HEK293 (cell line): Measurements from ENCODE around the gene C16orf74.
A peak's percentile ranks its signal among the peaks of the same experiment; 100 is the strongest.

ENCODE experiments used
- CTCF ChIA-PET: fragments of 350-600 bp; formaldehyde crosslinking; extraction: SDS; loops from one replicate; lab custom pipeline; 2021; ENCODE audit warnings: antibody characterized with exemption; lab: Yijun Ruan, JAX
- POLR2A ChIA-PET: fragments of 300-600 bp; formaldehyde crosslinking; extraction: SDS; loops from one replicate; lab custom pipeline; 2020; ENCODE audit warnings: antibody characterized with exemption, inconsistent platforms; lab: Yijun Ruan, JAX
- H3K27ac ChIP-seq: fragments of 200-500 bp; sonication (Bioruptor generic); 2 replicates; pipeline ENCODE4 v1.5.1; 2014; ENCODE audit warnings: low read depth, low read length, control low read depth, inconsistent platforms; ENCODE audit errors: extremely low read depth
- H3K36me3 ChIP-seq, 2 experiments: fragments of 200-500 bp in 1 of 2; sonication (Bioruptor generic) in 1 of 2; 1 replicate in 1 of 2; 2 replicates in 1 of 2; pipeline ENCODE4 v1.5.1; 2014 to 2017; ENCODE audit warnings: inconsistent platforms in 2 of 2, low read length in 2 of 2; ENCODE audit not compliant: control insufficient read depth in 2 of 2, insufficient read depth in 1 of 2
- H3K4me1 ChIP-seq: fragments of 200-500 bp; sonication (Bioruptor generic); 2 replicates; pipeline ENCODE4 v1.5.1; 2014; ENCODE audit warnings: mild to moderate bottlenecking, low read length, inconsistent platforms; ENCODE audit not compliant: control insufficient read depth, insufficient read depth
- H3K4me3 ChIP-seq: 2 replicates; pipeline ENCODE4 v1.5.1; 2011; ENCODE audit warnings: low read depth, mild to moderate bottlenecking, control low read depth, low read length, moderate library complexity
- H3K9me3 ChIP-seq: fragments of 200-500 bp; sonication (Bioruptor generic); 2 replicates; pipeline ENCODE4 v1.5.1; 2014; ENCODE audit warnings: low read depth, low read length, inconsistent platforms; ENCODE audit not compliant: control insufficient read depth, insufficient read depth
- BCL11A ChIP-seq: fragments of 450-650 bp; formaldehyde crosslinking; IDR thresholded peaks from 2 replicates; pipeline ENCODE4 v1.5.1; 2016; ENCODE audit warnings: low read depth, missing biosample characterization, missing genetic modification characterization
- HOXA7 ChIP-seq: sonication (generic); formaldehyde crosslinking; IDR thresholded peaks from 2 replicates; pipeline ENCODE4 v1.8.1; 2022; ENCODE audit warnings: missing genetic modification reagents, borderline replicate concordance
- OSR2 ChIP-seq: fragments of 450-650 bp; formaldehyde crosslinking; IDR thresholded peaks from 2 replicates; pipeline ENCODE4 v1.5.1; 2016; ENCODE audit warnings: missing biosample characterization, missing genetic modification characterization
- PRDM1 ChIP-seq: fragments of 450-650 bp; formaldehyde crosslinking; IDR thresholded peaks from 2 replicates; pipeline ENCODE4; 2016; ENCODE audit warnings: missing biosample characterization, missing genetic modification characterization
- SP7 ChIP-seq: fragments of 450-650 bp; formaldehyde crosslinking; IDR thresholded peaks from 2 replicates; pipeline ENCODE4 v1.5.1; 2016; ENCODE audit warnings: missing biosample characterization, missing genetic modification characterization
- ZEB2 ChIP-seq: fragments of 450-650 bp; formaldehyde crosslinking; IDR thresholded peaks from 2 replicates; pipeline ENCODE4 v1.5.1; 2016; ENCODE audit warnings: missing biosample characterization, missing genetic modification characterization
- ZNF112 ChIP-seq: fragments of 450-650 bp; formaldehyde crosslinking; IDR thresholded peaks from 2 replicates; pipeline ENCODE4 v1.5.0; 2017; ENCODE audit warnings: missing biosample characterization, missing genetic modification characterization
- ZNF19 ChIP-seq: fragments of 450-650 bp; formaldehyde crosslinking; IDR thresholded peaks from 2 replicates; pipeline ENCODE4; 2016; ENCODE audit warnings: missing biosample characterization, missing genetic modification characterization, low read depth
- ZNF214 ChIP-seq: fragments of 450-650 bp; formaldehyde crosslinking; IDR thresholded peaks from 2 replicates; pipeline ENCODE4 v1.5.1; 2017; ENCODE audit warnings: missing biosample characterization, mild to moderate bottlenecking, missing genetic modification characterization, borderline replicate concordance
- ZNF248 ChIP-seq: fragments of 450-650 bp; formaldehyde crosslinking; IDR thresholded peaks from 2 replicates; pipeline ENCODE4 v1.5.1; 2017; ENCODE audit warnings: missing biosample characterization, missing genetic modification characterization
- ZNF426 ChIP-seq: fragments of 450-650 bp; formaldehyde crosslinking; IDR thresholded peaks from 2 replicates; pipeline ENCODE4 v1.5.1; 2017; ENCODE audit warnings: missing biosample characterization, missing genetic modification characterization, mild to moderate bottlenecking, inconsistent platforms, moderate library complexity
- ZNF600 ChIP-seq: fragments of 450-650 bp; formaldehyde crosslinking; IDR thresholded peaks from 2 replicates; pipeline ENCODE4 v1.5.1; 2016; ENCODE audit warnings: missing biosample characterization, missing genetic modification characterization
- ZNF768 ChIP-seq: fragments of 450-650 bp; formaldehyde crosslinking; IDR thresholded peaks from 2 replicates; pipeline ENCODE4 v1.5.1; 2018; ENCODE audit warnings: missing biosample characterization, mild to moderate bottlenecking, missing genetic modification characterization
- TF ChIP-seq, protein P1 (sequence below): fragments of 450-650 bp; formaldehyde crosslinking; IDR thresholded peaks from 2 replicates; pipeline ENCODE4 v1.5.1; 2016; ENCODE audit warnings: missing biosample characterization, missing genetic modification characterization
- TF ChIP-seq, protein P2 (sequence below): fragments of 450-650 bp; formaldehyde crosslinking; optimal IDR thresholded peaks from 2 replicates; pipeline ENCODE3; 2016; ENCODE audit warnings: missing biosample characterization, mild to moderate bottlenecking, missing genetic modification characterization
- TF ChIP-seq, protein P3 (sequence below): fragments of 450-650 bp; formaldehyde crosslinking; IDR thresholded peaks from 2 replicates; pipeline ENCODE4 v1.5.1; 2016; ENCODE audit warnings: missing biosample characterization, missing genetic modification characterization
- TF ChIP-seq, protein P4 (sequence below): fragments of 450-650 bp; formaldehyde crosslinking; IDR thresholded peaks from 2 replicates; pipeline ENCODE4 v1.5.1; 2016; ENCODE audit warnings: missing biosample characterization, missing genetic modification characterization
- TF ChIP-seq, protein P5 (sequence below): fragments of 450-650 bp; formaldehyde crosslinking; IDR thresholded peaks from 2 replicates; pipeline ENCODE4 v1.5.1; 2016; ENCODE audit warnings: missing biosample characterization, missing genetic modification characterization

C16orf74 gene

DNA sequence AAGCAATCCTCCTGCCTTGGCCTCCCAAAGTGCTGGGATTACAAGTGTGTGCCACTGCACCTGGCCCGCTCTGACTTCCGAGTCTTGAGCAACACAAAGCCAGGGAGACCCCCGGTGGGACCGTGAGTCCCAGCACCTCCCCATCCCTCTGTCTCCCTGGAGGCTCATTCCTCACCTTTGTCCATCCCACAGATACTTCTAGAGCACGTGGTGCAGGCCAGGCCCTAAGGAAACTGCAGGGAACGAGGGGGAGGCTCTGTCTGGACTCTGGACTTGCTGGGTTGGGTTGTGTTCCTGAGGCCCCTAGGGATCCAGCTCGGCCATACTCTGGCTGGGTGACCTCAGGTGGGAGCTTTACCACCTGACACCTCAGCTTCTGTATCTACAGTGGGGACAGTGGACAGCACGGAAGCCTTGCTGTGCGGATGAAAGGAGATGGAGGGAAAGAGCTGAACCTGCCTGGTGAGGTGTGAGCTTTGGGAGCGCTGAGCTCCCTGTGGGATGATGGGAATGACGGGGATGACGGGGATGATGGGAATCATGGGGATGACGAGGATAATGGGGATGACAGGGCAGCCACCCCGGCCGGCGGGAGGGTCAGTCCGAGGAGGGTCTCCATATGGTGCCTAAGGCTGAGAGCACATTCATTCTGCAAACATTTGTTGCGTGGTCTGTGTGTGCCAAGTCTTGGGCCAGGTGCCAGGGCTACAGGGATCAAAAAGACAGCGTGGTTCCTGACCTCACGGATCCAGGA lies 26.6 kb downstream of the C16orf74 start:
- no peaks in the 10 kb centered on the region for H3K9me3 ChIP-seq
- CTCF ChIA-PET = interaction anchor here (0.6 to 0.7 kb wide), 3 partner anchors 13 to 377 kb away, joined by 3 to 11 read pairs (median 3); no protein-coding TSS in a partner anchor
- no peak overlapping the region for H3K27ac ChIP-seq
- no peaks in the 10 kb centered on the region for H3K4me1 ChIP-seq
- H3K4me3 ChIP-seq = no peak overlapping the region
- no peak for TF ChIP-seq ZNF112 (tag by site-specific recombination)
- TF ChIP-seq, protein P1, sequence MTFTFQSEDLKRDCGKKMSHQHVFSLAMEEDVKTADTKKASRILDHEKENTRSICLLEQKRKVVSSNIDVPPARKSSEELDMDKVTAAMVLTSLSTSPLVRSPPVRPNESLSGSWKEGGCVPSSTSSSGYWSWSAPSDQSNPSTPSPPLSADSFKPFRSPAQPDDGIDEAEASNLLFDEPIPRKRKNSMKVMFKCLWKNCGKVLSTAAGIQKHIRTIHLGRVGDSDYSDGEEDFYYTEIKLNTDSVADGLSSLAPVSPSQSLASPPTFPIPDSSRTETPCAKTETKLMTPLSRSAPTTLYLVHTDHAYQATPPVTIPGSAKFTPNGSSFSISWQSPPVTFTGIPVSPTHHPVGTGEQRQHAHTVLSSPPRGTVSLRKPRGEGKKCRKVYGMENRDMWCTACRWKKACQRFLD = no peak
- TF ChIP-seq ZNF214 (tag by site-specific recombination) = no peak
- TF ChIP-seq PRDM1 (tag by site-specific recombination) = no peak
- TF ChIP-seq, protein P2, sequence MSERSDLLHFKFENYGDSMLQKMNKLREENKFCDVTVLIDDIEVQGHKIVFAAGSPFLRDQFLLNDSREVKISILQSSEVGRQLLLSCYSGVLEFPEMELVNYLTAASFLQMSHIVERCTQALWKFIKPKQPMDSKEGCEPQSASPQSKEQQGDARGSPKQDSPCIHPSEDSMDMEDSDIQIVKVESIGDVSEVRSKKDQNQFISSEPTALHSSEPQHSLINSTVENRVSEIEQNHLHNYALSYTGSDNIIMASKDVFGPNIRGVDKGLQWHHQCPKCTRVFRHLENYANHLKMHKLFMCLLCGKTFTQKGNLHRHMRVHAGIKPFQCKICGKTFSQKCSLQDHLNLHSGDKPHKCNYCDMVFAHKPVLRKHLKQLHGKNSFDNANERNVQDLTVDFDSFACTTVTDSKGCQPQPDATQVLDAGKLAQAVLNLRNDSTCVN = no peak
- TF ChIP-seq, protein P3, sequence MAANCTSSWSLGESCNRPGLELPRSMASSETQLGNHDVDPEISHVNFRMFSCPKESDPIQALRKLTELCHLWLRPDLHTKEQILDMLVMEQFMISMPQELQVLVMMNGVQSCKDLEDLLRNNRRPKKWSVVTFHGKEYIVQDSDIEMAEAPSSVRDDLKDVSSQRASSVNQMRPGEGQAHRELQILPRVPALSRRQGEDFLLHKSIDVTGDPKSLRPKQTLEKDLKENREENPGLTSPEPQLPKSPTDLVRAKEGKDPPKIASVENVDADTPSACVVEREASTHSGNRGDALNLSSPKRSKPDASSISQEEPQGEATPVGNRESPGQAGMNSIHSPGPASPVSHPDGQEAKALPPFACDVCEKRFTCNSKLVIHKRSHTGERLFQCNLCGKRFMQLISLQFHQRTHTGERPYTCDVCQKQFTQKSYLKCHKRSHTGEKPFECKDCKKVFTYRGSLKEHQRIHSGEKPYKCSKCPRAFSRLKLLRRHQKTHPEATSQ = no peak
- TF ChIP-seq, protein P4, sequence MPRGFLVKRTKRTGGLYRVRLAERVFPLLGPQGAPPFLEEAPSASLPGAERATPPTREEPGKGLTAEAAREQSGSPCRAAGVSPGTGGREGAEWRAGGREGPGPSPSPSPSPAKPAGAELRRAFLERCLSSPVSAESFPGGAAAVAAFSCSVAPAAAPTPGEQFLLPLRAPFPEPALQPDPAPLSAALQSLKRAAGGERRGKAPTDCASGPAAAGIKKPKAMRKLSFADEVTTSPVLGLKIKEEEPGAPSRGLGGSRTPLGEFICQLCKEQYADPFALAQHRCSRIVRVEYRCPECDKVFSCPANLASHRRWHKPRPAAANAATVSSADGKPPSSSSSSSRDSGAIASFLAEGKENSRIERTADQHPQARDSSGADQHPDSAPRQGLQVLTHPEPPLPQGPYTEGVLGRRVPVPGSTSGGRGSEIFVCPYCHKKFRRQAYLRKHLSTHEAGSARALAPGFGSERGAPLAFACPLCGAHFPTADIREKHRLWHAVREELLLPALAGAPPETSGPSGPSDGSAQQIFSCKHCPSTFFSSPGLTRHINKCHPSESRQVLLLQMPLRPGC (tag by site-specific recombination) = no peak
- TF ChIP-seq BCL11A = no peak
- no peak for TF ChIP-seq ZNF19 (tag by site-specific recombination)
- TF ChIP-seq ZNF248 = no peak
- no peak for TF ChIP-seq HOXA7 (CRISPR knock-in tag)
- TF ChIP-seq ZEB2 (tag by site-specific recombination) = no peak
- POLR2A ChIA-PET = no interaction called here
- no peaks in the 10 kb centered on the region for H3K36me3 ChIP-seq

DNA sequence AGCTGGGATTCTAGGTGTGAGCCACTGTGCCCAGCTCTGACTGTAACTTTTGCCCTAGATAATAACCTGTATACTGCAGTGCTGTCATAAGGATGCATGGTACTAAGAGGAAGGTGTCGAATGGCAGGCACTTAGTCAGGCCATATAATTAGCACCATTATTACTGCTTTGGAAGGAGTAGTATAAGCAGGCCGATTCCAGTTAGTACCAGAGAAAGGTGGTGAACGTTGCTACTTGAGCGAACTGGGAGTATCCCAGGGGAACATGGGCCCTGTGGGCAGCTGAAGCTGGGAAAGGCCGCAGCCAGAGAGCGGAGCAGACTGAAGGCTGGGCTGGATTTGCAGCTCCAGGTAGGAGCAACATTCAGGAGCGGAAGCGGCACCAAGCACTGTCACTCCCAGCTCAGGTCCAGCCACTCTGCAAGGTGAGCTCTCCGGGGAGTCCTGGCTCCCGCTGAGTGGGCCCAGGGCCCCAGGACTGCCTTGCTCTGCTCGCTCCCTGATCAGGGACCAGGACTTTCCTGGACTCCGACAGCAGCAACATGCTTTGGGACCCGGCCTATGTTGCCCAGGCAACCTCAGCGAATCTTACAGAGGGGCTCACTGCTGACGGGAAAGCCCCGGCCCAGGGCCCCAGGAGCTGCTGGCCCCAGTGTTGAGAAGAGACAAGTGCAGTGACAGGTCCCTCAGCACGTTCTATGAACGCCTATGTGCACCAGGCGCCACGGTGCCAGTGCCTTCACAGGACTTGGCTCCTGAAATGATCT lies 28.6 kb downstream of the C16orf74 start:
- TF ChIP-seq OSR2 (tag by site-specific recombination) = peak; percentile 46; the same call in 1 of the 2 replicates
- no peak for TF ChIP-seq ZNF768 (tag by site-specific recombination)
- TF ChIP-seq, protein P5, sequence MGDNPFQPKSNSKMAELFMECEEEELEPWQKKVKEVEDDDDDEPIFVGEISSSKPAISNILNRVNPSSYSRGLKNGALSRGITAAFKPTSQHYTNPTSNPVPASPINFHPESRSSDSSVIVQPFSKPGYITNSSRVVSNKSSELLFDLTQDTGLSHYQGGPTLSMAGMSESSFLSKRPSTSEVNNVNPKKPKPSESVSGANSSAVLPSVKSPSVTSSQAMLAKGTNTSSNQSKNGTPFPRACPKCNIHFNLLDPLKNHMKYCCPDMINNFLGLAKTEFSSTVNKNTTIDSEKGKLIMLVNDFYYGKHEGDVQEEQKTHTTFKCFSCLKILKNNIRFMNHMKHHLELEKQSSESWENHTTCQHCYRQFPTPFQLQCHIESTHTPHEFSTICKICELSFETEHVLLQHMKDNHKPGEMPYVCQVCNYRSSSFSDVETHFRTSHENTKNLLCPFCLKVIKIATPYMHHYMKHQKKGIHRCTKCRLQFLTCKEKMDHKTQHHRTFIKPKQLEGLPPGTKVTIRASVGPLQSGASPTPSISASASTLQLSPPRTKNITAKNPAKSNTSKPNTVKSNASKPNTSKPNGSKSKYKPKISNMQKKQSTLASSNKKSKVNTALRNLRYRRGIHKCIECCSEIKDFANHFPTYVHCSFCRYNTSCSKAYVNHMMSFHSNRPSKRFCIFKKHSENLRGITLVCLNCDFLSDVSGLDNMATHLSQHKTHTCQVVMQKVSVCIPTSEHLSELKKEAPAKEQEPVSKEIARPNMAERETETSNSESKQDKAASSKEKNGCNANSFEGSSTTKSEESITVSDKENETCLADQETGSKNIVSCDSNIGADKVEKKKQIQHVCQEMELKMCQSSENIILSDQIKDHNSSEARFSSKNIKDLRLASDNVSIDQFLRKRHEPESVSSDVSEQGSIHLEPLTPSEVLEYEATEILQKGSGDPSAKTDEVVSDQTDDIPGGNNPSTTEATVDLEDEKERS (tag by site-specific recombination) = no peak
- no peak for TF ChIP-seq ZNF426 (tag by site-specific recombination)
- TF ChIP-seq SP7 (tag by site-specific recombination) = peak; percentile 95
- TF ChIP-seq ZNF600 (tag by site-specific recombination) = peak; percentile 51; the same call in 1 of the 2 replicates
- Histone ChIP-seq H3K36me3 (no peaks in the 10 kb centered on the region), H3K27ac (no peak overlapping the region), H3K9me3 (no peaks in the 10 kb centered on the region), H3K4me1 (no peaks in the 10 kb centered on the region), H3K4me3 (no peak overlapping the region)
- POLR2A ChIA-PET = interaction anchor here (0.7 kb wide), 1 partner anchor 8 kb away, joined by 5 read pairs; no protein-coding TSS in a partner anchor
- CTCF ChIA-PET = interaction anchor here (1.4 kb wide), 1 partner anchor 447 kb away, joined by 3 read pairs; no protein-coding TSS in a partner anchor
